ENCODE results near the gene PINK1.

The PINK1 gene

GRCh38 chr1:20648438-20648837 lies 15.2 kb downstream of the PINK1 start:
- H3K4me3 ChIP-seq (ENCODE audit: low read depth, low read length), result no peak overlapping the region
- in situ Hi-C loops (cut with HindIII; ENCODE audit: low sequenced_read_pairs), result loop anchor here (25.0 kb wide), 1 partner anchor 111 kb away; no protein-coding TSS in a partner anchor
- TF ChIP-seq CTCF (IDR thresholded peaks at IDR 0.05; ENCODE audit: low read depth, low read length, missing control alignments), result no peak
- no peak for DNase-seq (ENCODE audit: low read depth)

GRCh38 chr1:20648946-20649345 lies 15.7 kb downstream of the PINK1 start:
- TF ChIP-seq CTCF (IDR thresholded peaks at IDR 0.05; ENCODE audit: low read depth, low read length, missing control alignments), result no peak
- DNase-seq (ENCODE audit: low read depth), result no peak
- no peak overlapping the region for H3K4me3 ChIP-seq (ENCODE audit: low read depth, low read length)
- in situ Hi-C loops (cut with HindIII; ENCODE audit: low sequenced_read_pairs), result loop anchor here (25.0 kb wide), 1 partner anchor 112 kb away; no protein-coding TSS in a partner anchor

- H3K4me3 ChIP-seq (ENCODE audit: low read depth, low read length), result no peak overlapping the region
- DNase-seq (ENCODE audit: low read depth), result no peak
- no peak for TF ChIP-seq CTCF (IDR thresholded peaks at IDR 0.05; ENCODE audit: low read depth, low read length, missing control alignments)
- in situ Hi-C loops (cut with HindIII; ENCODE audit: low sequenced_read_pairs), result no loop called here
These were observed 19.0 kb downstream of the PINK1 start for GRCh38 chr1:20652300-20652699.

GRCh38 chr1:20654104-20654690 lies 20.9 kb downstream of the PINK1 start:
- in situ Hi-C loops (cut with HindIII; ENCODE audit: low sequenced_read_pairs), result no loop called here
- TF ChIP-seq CTCF (IDR thresholded peaks at IDR 0.05; ENCODE audit: low read depth, low read length, missing control alignments), result no peak
- no peak for DNase-seq (ENCODE audit: low read depth)
- no peak overlapping the region for H3K4me3 ChIP-seq (ENCODE audit: low read depth, low read length)

- in situ Hi-C loops (cut with HindIII; ENCODE audit: low sequenced_read_pairs), result no loop called here
- DNase-seq (ENCODE audit: low read depth), result no peak
- no peak for TF ChIP-seq CTCF (IDR thresholded peaks at IDR 0.05; ENCODE audit: low read depth, low read length, missing control alignments)
- H3K4me3 ChIP-seq (ENCODE audit: low read depth, low read length), result no peak overlapping the region
These were observed 23.8 kb downstream of the PINK1 start for GRCh38 chr1:20657024-20657423.

GRCh38 chr1:20658166-20658915 lies 25.1 kb downstream of the PINK1 start:
- in situ Hi-C loops (cut with HindIII; ENCODE audit: low sequenced_read_pairs), result no loop called here
- TF ChIP-seq CTCF (IDR thresholded peaks at IDR 0.05; ENCODE audit: low read depth, low read length, missing control alignments), result no peak
- no peak for DNase-seq (ENCODE audit: low read depth)
- H3K4me3 ChIP-seq (ENCODE audit: low read depth, low read length), result no peak overlapping the region
